MM.1S (cell line): ENCODE data around the gene IRF8.

Source experiments
- CTCF ChIP-seq: fragments of 300-600 bp; sonication (generic); IDR thresholded peaks from 2 replicates; pipeline ENCODE4 v1.5.1; 2016; ENCODE audit warnings: antibody characterized with exemption, low read length, mixed read lengths
- EZH2phosphoT487 ChIP-seq: fragments of 300-600 bp; sonication (generic); IDR thresholded peaks from 2 replicates; pipeline ENCODE4 v1.6.1; 2018; ENCODE audit warnings: antibody characterized with exemption, low read length

- TF ChIP-seq EZH2phosphoT487 (no peak), CTCF (no peak)
These were observed 13.4 kb downstream of the IRF8 start for GRCh38 chr16:85912211-85912974.
